A204.1 (cell line): ENCODE measurements around the gene GMPPB.
"Not testable (repeated sequence)": the region's sequence is repeated elsewhere in the genome, so short reads cannot be mapped to it uniquely, and the experiment has no call there.

Source experiments
- FAIRE-seq: peaks from 2 replicates; lab custom pipeline; 2012; peaks lifted over from hg19 to GRCh38; lab: Jason Lieb, UNC

The GMPPB gene

GRCh38 chr3:49689046-49689907 is 34.5 kb downstream of the GMPPB start, which contains the start of the genes MST1 and RNF123:
MST1 (minus strand) TSS chr3:49689474; CDS start chr3:49688691, 783 bp downstream.
RNF123 (plus strand) TSS chr3:49689557; CDS start chr3:49691166, 1,609 bp downstream.
- no peak for FAIRE-seq

GRCh38 chr3:49688338-49689045 is 35.3 kb downstream of the GMPPB start:
- FAIRE-seq = not testable (repeated sequence)

- not testable (repeated sequence) for FAIRE-seq
Observed at GRCh38 chr3:49687424-49687795, 36.3 kb downstream of the GMPPB start.

DNA sequence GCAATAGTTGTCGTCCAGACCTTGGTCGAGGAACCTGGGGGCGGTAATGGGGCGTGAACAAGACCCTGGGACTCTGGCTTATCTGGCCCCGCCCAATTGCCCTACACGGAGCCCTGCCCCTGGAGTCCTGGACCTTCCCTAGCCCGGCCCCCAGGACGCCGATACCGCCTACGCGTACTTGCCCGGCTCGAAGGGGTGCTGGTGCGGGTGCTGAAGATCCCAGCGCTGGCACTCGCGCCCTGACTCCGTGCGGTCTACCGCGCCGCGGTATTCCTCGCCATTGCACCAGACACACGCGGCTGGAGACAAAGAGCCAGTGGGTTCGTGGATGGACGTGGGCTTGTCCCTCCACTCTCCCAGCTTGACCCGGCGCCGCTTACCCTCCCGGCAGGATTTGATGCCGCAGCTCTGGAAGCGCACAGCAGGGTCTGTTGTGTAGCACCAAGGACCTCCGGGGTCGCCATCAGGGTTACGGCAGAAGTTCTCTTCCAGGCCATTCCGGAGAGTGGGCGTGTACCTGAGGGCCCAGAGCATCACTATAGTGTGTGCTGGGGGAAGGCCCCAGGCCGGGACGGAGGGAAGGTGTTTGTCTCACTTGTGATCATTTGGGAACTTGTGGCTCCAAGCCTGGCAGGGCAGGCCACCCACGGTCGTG is 36.9 kb downstream of the GMPPB start:
- FAIRE-seq = not testable (repeated sequence)

DNA sequence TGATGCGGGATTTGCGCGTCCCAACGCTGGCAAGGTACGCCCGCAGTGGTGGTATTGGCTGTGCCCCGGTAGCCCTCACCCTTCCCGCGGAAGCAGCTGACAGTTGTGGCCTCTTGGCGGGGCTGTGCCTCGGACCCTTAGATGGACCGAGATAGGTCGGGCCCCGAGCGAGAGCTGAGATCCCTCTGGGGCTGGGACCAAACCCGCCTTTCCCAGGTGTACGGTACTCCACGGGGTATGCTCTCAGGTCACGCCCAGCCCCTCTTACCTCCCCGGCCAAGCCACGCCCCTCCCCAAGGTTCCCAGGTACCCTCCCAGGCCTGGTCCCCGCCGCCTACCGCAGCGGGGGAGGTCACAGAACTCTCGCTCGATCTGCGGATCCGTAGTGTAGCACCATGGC is 37.4 kb downstream of the GMPPB start:
- not testable (repeated sequence) for FAIRE-seq

- FAIRE-seq = not testable (repeated sequence)
Observed at GRCh38 chr3:49685846-49686245, 37.9 kb downstream of the GMPPB start.

- not testable (repeated sequence) for FAIRE-seq
Observed at GRCh38 chr3:49685103-49685502, 38.6 kb downstream of the GMPPB start.

DNA sequence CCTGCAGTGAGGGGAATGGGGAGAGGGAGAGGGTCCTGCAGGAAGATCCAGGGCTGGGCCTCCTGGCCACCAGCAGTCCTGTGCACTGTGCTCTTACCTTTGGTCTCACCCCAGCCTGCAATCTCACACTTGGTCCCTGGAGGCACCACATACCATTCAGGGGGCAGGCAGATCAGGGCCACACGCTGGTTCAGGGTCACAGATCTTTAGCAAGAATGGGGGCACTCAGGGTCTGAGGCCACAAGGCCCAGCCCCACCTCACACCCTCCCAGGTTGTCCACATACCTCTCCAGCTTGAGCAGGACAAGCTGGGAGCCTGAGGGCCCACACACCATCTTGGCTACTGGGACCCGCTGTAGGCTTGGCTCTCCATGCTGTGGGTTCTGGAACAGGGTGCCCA is 39.3 kb downstream of the GMPPB start:
- not testable (repeated sequence) for FAIRE-seq

DNA sequence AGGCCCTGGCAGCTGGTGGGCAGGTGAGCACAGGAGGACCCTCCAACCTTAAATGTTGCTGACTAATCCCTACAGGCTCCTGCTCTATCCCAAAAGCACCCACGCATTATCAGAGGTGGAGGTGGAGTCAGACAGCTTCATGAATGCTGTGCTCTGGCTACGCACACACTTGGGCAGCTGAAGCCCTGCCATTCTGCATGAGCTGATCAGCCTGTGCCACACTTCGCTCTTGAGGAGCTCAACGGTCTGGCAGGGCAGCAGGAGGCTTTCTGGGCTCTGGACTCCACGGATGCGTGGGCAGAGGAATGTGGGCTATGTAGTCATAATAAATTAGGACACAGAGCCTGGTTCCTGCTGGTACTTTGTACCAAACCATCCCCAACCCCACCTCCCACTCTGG is 40.6 kb downstream of the GMPPB start:
- FAIRE-seq = no peak

- no peak for FAIRE-seq
Observed at GRCh38 chr3:49681543-49681942, 42.2 kb downstream of the GMPPB start.

- no peak for FAIRE-seq
Observed at GRCh38 chr3:49681232-49681522, 42.6 kb downstream of the GMPPB start.

GRCh38 chr3:49680493-49681231 is 43.1 kb downstream of the GMPPB start:
- no peak for FAIRE-seq

DNA sequence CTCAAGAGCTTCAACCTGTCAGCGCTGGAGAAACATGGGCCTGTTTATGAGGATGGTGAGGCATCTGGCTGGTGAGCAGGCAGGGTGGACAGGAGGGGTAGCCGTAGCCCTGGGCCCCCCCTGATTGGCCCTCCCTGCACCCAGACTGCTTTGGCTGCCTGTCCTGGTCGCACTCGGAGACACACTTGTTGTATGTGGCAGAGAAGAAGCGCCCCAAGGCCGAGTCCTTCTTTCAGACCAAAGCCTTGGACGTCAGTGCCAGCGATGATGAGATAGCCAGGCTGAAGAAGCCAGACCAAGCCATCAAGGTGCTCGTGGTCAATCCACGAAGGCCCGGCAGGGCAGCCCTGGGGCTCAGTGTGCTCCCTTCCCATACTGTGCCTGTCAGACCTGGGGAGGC is 47.8 kb downstream of the GMPPB start:
- FAIRE-seq = no peak

DNA sequence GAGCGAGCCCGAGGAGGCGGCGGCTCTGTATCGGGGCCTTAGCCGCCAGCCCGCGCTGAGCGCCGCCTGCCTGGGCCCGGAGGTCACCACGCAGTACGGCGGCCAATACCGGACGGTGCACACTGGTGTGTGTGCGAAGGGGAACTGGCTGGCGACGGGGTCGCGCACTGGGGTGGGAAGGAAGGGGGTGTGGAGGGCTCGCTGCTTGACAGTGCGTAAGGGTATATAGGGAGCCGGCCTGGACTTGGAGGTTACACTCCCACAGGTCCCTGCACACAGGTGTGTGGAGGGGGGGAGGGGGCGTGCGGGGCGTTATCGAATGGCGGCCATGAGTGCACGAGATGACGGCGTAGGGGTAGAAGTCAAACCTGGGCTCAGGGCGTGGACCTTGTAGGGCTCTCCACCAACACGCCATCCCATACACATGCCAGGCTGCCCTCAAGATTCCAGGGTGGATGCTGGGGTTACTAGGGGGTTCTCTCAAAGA is 49.2 kb downstream of the GMPPB start:
- no peak for FAIRE-seq

DNA sequence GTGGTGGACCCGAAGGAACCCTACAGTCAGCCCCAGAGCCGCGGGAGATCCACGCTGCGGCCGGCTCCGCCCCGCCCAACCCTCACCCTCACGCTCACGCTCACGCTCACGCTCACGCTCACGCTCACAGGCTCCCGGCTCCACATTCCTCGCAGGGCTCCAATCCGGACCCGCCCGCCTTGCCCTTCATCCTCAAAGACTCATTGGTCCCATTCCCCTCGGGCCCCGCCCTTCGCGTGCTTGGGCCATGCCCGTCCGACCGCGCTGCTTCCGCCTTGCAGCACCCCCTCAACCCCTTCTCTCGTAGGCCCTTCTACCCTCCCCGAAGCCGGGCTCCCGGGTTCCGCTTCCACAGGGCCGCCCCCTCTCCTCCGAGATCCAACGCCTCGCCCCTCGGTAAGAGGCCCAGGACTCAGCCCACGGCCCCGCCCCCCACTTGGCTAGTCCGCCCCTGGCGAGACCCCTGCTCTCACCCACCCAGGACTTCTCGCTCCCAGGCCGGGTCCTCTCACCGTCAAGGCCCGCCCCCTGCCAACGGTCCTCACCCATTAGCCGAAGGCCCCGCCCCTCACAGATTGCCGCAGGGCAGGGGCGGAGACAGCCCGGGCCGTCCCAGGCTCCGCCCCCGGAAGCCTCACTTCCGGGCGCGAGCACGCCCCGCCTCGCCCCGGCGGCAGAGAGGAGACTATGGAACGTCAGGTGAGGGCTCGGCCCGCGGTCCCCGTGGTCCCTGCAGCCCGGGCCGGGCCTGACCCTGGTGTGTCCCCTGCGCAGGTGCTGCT is 49.8 kb downstream of the GMPPB start, which contains the start of gene APEH:
Gene APEH (plus strand): TSS at position 637 of the 782 bp plus-strand sequence. CDS start 51 bp downstream, at position 688.
- peak; percentile 81 for FAIRE-seq

DNA sequence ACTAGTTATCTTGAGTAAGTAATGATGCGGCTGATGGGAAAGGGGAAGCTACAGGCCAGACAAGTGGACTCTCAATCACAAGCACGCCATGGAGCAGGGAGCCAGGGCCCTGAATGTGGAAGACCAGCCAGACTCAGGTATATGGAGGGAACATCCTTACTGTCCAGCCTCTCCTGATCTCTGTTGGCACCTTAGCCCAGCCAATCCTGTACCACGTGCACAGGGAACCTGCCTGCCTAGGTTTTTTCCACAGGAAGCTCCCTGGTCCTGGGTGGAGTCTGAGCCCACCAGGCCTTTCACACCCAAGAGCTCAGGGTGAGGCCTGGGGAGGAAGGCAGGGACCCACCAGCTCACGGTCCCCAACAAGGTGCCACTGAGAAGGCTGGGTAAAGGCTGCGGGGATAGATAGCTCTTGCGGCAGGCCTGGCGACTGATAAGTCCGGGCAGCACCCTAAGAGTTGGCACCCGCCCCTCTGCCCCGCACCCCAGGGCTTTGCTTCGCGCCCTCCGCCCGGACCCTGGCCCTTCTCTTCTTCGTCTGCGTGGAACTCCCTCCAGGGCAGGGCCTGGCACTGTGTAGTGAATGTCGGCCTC is 50.5 kb downstream of the GMPPB start:
- no peak for FAIRE-seq

DNA sequence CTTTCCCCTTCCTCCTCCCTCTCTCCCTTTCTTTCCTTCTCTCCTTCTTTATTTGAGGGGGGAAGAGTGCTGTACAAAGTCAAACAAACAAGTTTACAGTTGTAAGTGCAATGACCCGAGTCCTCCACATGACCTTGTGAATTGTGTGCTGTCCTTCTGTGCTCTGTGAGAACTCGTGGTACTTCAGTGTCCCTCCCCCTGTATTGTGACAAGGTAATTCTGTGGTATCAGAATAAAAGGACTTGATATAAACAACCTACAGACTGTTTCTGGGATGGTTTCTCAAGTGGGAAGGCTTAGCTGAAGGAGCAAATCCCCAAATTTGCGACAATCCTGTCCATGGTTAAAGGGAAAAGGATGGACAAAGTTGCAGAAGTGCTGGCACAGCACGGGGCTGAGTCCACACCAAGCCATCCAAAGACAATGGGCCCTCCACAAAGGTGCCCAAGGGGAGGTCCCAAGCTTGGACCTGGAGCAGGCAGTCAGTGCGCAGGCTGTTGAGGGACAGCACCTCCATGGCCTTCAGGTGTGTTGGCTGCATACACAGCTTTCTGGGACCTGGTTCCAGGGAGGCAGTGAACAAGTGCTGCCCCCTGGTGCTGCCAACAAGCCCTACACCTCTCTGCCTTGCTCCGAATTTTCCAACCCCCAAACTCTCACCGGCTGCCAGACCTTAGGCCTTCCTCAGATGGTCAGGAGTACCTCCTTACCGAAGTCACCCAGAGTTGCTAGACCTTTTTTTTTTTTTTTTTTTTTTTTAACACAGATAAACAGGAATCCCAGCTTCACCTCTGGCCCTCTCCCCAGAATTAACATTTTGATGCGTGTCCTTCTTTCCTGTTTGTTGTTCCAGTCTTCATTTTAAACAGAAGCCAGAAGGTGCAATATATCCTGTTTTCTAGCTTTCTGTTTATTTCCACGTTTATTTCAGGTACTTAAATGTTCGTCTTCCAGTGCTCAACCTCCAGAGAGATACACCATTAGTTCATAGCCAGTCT is 52.2 kb downstream of the GMPPB start:
- no peak for FAIRE-seq

- no peak for FAIRE-seq
Observed at GRCh38 chr3:49670940-49671290, 52.8 kb downstream of the GMPPB start.
